ENCODE data around the gene ABCD4. TPM values are rescaled to one million over a fixed set of nuclear protein-coding genes. Genes with fewer than 3 reads are reported as not detected.

ABCD4 gene
- total and polyA plus RNA-seq, 3 experiments from 2014 or later = 25.0 to 40.5 (median 38.2) TPM

DNA sequence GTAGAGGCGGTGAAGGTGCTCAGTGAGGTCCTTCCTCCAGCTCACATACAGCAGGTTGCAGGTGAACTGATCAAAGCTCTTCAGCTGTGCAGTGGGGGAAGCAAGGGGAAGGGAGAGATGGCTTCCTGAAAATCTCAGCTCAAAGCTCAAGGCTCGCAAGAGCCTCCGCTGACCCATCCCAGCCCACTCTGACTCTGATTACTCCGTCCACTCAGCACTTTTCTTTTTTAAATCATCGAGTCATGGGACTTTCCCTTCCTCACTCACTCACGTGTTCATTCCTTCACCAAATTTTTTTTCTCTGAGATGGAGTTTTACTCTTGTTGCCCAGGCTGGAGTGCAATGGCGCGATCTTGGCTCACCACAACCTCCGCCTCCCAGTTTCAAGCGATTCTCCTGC lies 4.7 kb downstream of the ABCD4 start:
- no peaks in the 10 kb centered on the region for H3K9me3 Mint-ChIP-seq
- H3K4me1 ChIP-seq (ENCODE audit: insufficient read depth, low read length) = peaks cover 5% of the 10 kb centered on the region
- no peaks in the 10 kb centered on the region for H3K9me3 ChIP-seq (ENCODE audit: low read length)
- peaks cover 9% of the 10 kb centered on the region for H3K36me3 ChIP-seq (ENCODE audit: insufficient read depth, low read length)
- H3K27me3 ChIP-seq (ENCODE audit: insufficient read depth, low read length, poor library complexity, severe bottlenecking) = no peaks in the 10 kb centered on the region
- POLR2A ChIA-PET = no interaction called here
- CTCF ChIA-PET = no interaction called here
- DNase-seq = no peak
- H3K36me3 Mint-ChIP-seq = peaks cover 0 to 74% (median 13%) of the 10 kb centered on the region in 3 donors
- no peak overlapping the region for H3K27ac ChIP-seq (ENCODE audit: low read depth, low read length)
- H3K4me3 ChIP-seq (ENCODE audit: low read length) = no peak overlapping the region
- H3K4me1 Mint-ChIP-seq = peaks cover 28 to 50% (median 28%) of the 10 kb centered on the region in 3 donors
- peak overlapping the region in 1 of 8 donors; percentile 55 for H3K27ac Mint-ChIP-seq
- no peak overlapping the region for H3K4me3 Mint-ChIP-seq
- no peaks in the 10 kb centered on the region for H3K27me3 Mint-ChIP-seq

DNA sequence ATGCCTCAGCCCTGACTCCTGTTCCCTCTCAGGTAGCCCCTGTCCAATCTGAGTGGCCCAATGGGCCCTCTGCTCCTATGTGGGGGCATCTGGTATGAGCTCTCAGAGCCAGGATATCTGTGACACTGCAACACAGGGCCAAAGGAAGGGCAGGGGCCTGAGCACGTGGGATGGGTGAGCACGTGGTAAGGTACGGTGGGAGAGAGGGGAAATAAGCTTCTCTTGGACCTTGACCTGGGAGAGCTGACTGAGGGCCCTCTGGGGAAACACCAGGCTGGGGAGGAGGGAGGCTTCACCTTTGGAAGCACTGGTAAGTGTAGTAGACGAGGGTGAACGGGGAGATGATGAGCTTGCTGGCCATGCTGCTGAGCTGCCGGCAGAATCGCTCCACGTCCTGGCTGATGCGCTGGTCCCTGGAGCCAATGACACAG lies 6.7 kb downstream of the ABCD4 start:
- peaks cover 23% of the 10 kb centered on the region for H3K36me3 ChIP-seq (ENCODE audit: insufficient read depth, low read length)
- CTCF ChIA-PET = interaction anchor here (1.4 kb wide), 1 partner anchor 10 kb away, joined by 5 read pairs; no protein-coding TSS in a partner anchor
- peak overlapping the region in 1 of 8 donors; percentile 72 for H3K27ac Mint-ChIP-seq

DNA sequence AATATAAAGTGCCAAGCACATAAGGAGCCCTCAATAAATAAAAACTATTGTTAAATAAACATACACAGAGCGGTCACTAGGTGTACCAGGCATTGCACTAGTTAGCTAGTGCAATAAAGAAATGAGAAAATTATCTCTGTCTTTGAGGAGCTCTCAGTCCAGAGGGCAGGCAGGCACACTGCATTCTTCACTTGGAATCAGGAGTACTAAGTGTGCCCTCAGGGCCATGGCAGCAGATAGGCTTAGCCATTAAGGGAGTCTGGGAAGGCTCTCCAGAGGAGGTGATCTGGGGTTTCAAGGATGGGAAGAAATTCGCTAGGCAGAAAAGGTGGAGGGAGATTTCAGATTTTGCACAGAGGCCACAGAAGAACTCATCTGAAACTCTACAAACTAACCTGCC lies 9.1 kb downstream of the ABCD4 start:
- Histone ChIP-seq H3K4me1 (ENCODE audit: insufficient read depth, low read length) (no peaks in the 10 kb centered on the region), H3K9me3 (ENCODE audit: low read length) (no peaks in the 10 kb centered on the region), H3K36me3 (ENCODE audit: insufficient read depth, low read length) (peaks cover 27% of the 10 kb centered on the region), H3K27me3 (ENCODE audit: insufficient read depth, low read length, poor library complexity, severe bottlenecking) (no peaks in the 10 kb centered on the region), H3K27ac (ENCODE audit: low read depth, low read length) (no peak overlapping the region), H3K4me3 (ENCODE audit: low read length) (no peak overlapping the region)
- Mint-ChIP-seq H3K27me3 (no peaks in the 10 kb centered on the region), H3K27ac (peak overlapping the region in 1 of 8 donors; percentile 29), H3K4me1 (peaks cover 1 to 14% (median 6%) of the 10 kb centered on the region in 3 donors), H3K36me3 (peaks cover 3 to 93% (median 21%) of the 10 kb centered on the region in 3 donors), H3K9me3 (no peaks in the 10 kb centered on the region), H3K4me3 (peak overlapping the region in 1 of 7 donors; percentile 20)
- ChIA-PET CTCF (interaction anchor here (1.1 to 1.8 kb wide), 3 partner anchors 9 to 36 kb away, joined by 3 to 5 read pairs (median 4); partner anchors contain the start of gene ABCD4), POLR2A (no interaction called here)
- no peak for DNase-seq

More for the DNA sequence above, 6.7 kb downstream of the ABCD4 start:
- Mint-ChIP-seq H3K4me3 (no peak overlapping the region), H3K36me3 (peaks cover 3 to 87% (median 22%) of the 10 kb centered on the region in 3 donors), H3K9me3 (no peaks in the 10 kb centered on the region), H3K4me1 (peaks cover 13 to 34% (median 15%) of the 10 kb centered on the region in 3 donors), H3K27me3 (no peaks in the 10 kb centered on the region)
- no peak overlapping the region for H3K4me3 ChIP-seq (ENCODE audit: low read length)
- no peak overlapping the region for H3K27ac ChIP-seq (ENCODE audit: low read depth, low read length)
- H3K27me3 ChIP-seq (ENCODE audit: insufficient read depth, low read length, poor library complexity, severe bottlenecking) = no peaks in the 10 kb centered on the region
- DNase-seq = no peak
- no peaks in the 10 kb centered on the region for H3K9me3 ChIP-seq (ENCODE audit: low read length)
- POLR2A ChIA-PET = no interaction called here
- no peaks in the 10 kb centered on the region for H3K4me1 ChIP-seq (ENCODE audit: insufficient read depth, low read length)

DNA sequence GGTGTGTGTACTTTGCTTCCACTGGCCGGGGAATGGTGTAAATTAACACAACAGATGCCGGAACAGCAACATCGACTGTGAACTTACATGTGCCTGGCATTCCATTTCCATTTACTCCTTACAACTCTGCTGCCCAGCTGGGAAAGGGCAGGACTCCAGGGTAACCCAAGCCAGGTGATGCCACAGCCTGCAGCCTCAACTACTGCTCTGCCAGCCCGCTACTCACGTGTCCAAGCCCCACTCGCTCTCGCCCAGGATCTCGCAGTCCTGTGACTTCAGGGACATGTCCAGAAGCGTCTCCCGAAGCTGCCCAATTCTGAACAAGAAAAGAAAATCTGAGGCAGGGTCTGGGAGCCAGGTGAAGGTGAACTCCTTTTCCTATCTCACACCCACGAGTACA lies 10.7 kb downstream of the ABCD4 start:
- H3K4me3 Mint-ChIP-seq = no peak overlapping the region
- POLR2A ChIA-PET = no interaction called here

DNA sequence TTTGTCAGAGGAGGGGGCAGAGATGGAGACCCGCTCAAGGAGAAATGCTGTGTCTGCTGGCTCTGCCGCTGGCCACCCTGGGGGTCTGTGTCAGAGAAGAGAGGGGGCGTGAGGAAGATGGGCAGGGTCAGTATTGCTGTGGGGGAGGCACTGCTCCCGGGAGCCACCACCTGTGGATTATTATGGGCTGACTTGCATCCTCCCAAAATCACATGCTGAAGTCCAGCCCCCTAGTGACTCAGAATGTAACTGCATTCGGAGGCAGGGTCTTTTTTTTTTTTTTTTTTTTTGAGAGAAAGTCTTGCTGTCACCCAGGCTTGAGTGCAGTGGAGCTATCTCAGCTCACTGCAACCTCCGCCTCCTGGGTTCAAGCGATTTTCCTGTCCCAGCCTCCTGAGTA lies 12.3 kb downstream of the ABCD4 start:
- Histone ChIP-seq H3K27me3 (ENCODE audit: insufficient read depth, low read length, poor library complexity, severe bottlenecking) (no peaks in the 10 kb centered on the region), H3K4me1 (ENCODE audit: insufficient read depth, low read length) (no peaks in the 10 kb centered on the region), H3K4me3 (ENCODE audit: low read length) (no peak overlapping the region), H3K36me3 (ENCODE audit: insufficient read depth, low read length) (peaks cover 35% of the 10 kb centered on the region), H3K9me3 (ENCODE audit: low read length) (no peaks in the 10 kb centered on the region), H3K27ac (ENCODE audit: low read depth, low read length) (no peak overlapping the region)
- Mint-ChIP-seq H3K27ac (no peak overlapping the region), H3K4me3 (no peak overlapping the region), H3K27me3 (no peaks in the 10 kb centered on the region), H3K9me3 (no peaks in the 10 kb centered on the region), H3K36me3 (peaks cover 3 to 92% (median 27%) of the 10 kb centered on the region in 3 donors), H3K4me1 (peaks cover 0 to 5% (median 2%) of the 10 kb centered on the region in 3 donors)
- no peak for DNase-seq
- CTCF ChIA-PET = no interaction called here
- POLR2A ChIA-PET = no interaction called here

More for the DNA sequence above, 10.7 kb downstream of the ABCD4 start:
- H3K27ac Mint-ChIP-seq = no peak overlapping the region
- peaks cover 3 to 93% (median 20%) of the 10 kb centered on the region in 3 donors for H3K36me3 Mint-ChIP-seq
- no peak for DNase-seq
- Histone ChIP-seq H3K4me1 (ENCODE audit: insufficient read depth, low read length) (no peaks in the 10 kb centered on the region), H3K27me3 (ENCODE audit: insufficient read depth, low read length, poor library complexity, severe bottlenecking) (no peaks in the 10 kb centered on the region), H3K9me3 (ENCODE audit: low read length) (no peaks in the 10 kb centered on the region), H3K36me3 (ENCODE audit: insufficient read depth, low read length) (peaks cover 35% of the 10 kb centered on the region), H3K27ac (ENCODE audit: low read depth, low read length) (no peak overlapping the region), H3K4me3 (ENCODE audit: low read length) (no peak overlapping the region)
- no peaks in the 10 kb centered on the region for H3K27me3 Mint-ChIP-seq
- H3K9me3 Mint-ChIP-seq = no peaks in the 10 kb centered on the region
- H3K4me1 Mint-ChIP-seq = peaks cover 0 to 7% (median 2%) of the 10 kb centered on the region in 3 donors
- CTCF ChIA-PET = interaction anchor here (1.8 kb wide), 1 partner anchor 10 kb away, joined by 5 read pairs; the partner anchor contains the start of gene ABCD4

DNA sequence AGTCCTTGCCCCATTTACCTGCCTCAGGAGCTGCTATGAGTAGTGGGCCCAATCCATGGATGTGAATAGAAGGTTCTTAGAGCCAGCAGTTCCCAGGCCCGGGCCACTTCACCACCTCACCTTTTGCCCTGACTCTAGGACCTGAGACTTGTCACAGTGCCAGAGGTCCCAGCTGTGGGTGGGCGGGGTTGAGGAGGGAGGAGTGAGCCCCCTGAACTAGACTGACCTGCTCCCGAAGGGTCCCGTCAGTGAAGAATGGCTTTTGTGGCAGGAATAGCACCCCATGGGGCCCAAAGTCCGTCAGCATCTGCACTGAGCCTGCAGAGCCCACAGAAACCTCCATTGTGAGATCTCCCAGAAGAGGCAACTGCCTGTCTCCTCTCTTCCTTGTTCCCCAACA lies 12.9 kb downstream of the ABCD4 start:
- Histone ChIP-seq H3K4me1 (ENCODE audit: insufficient read depth, low read length) (no peaks in the 10 kb centered on the region), H3K9me3 (ENCODE audit: low read length) (no peaks in the 10 kb centered on the region), H3K36me3 (ENCODE audit: insufficient read depth, low read length) (peaks cover 30% of the 10 kb centered on the region), H3K27me3 (ENCODE audit: insufficient read depth, low read length, poor library complexity, severe bottlenecking) (no peaks in the 10 kb centered on the region), H3K4me3 (ENCODE audit: low read length) (no peak overlapping the region), H3K27ac (ENCODE audit: low read depth, low read length) (no peak overlapping the region)
- H3K27me3 Mint-ChIP-seq = no peaks in the 10 kb centered on the region
- CTCF ChIA-PET = no interaction called here
- H3K4me3 Mint-ChIP-seq = no peak overlapping the region
- peak overlapping the region in 1 of 8 donors; percentile 59 for H3K27ac Mint-ChIP-seq
- POLR2A ChIA-PET = no interaction called here
- peaks cover 3 to 91% (median 28%) of the 10 kb centered on the region in 3 donors for H3K36me3 Mint-ChIP-seq
- peaks cover 0 to 4% (median 2%) of the 10 kb centered on the region in 3 donors for H3K4me1 Mint-ChIP-seq
- H3K9me3 Mint-ChIP-seq = no peaks in the 10 kb centered on the region
- DNase-seq = no peak

DNA sequence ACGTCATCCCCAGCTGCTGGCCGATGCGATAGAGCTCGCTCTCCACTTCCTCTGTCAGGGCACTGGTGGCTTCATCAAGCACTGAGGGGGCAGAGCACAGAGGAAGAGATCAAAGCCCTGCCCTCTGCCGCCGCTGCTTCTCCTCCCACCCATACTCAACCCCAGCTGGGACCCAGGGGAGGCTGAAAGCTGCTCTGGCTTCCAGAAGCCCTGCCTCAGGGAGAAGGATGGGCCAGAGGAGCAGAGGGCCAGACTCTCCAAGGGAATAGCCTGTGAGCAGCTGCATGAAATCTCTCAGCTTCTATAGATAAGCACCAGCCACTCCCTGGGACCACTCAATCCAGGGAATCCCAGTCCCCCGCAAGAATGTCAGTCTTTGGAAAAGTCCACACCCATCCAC lies 16.0 kb downstream of the ABCD4 start:
- Histone ChIP-seq H3K27ac (ENCODE audit: low read depth, low read length) (no peak overlapping the region), H3K9me3 (ENCODE audit: low read length) (no peaks in the 10 kb centered on the region), H3K27me3 (ENCODE audit: insufficient read depth, low read length, poor library complexity, severe bottlenecking) (no peaks in the 10 kb centered on the region), H3K36me3 (ENCODE audit: insufficient read depth, low read length) (peaks cover 19% of the 10 kb centered on the region), H3K4me3 (ENCODE audit: low read length) (no peak overlapping the region), H3K4me1 (ENCODE audit: insufficient read depth, low read length) (no peaks in the 10 kb centered on the region)
- H3K27me3 Mint-ChIP-seq = no peaks in the 10 kb centered on the region
- CTCF ChIA-PET = no interaction called here
- no peaks in the 10 kb centered on the region for H3K9me3 Mint-ChIP-seq
- no peak for DNase-seq
- H3K4me3 Mint-ChIP-seq = no peak overlapping the region
- peaks cover 14 to 82% (median 28%) of the 10 kb centered on the region in 3 donors for H3K36me3 Mint-ChIP-seq
- H3K4me1 Mint-ChIP-seq = no peaks in the 10 kb centered on the region
- POLR2A ChIA-PET = no interaction called here
- H3K27ac Mint-ChIP-seq = peak overlapping the region in 1 of 8 donors; percentile 18

DNA sequence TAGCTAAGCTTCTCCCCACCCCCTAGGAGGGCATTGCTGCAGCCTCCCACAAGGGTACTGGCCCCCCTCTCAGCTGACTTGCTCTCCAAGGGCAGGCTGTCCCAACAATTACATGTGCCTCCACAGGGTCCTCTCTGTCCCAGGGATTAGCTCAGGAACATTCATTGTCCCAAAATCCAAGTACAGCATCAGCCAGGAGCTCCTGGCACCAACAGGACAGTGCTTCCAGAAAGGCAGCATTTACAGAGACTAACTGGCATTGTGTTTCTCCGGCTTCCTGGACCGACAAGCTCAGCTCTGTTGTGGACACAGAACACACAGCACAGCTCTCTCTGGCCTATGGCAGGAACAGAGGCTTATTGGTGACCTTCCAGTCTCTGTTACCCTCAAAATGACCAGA lies 21.7 kb downstream of the ABCD4 start:
- no peak overlapping the region for H3K27ac Mint-ChIP-seq
- DNase-seq = no peak
- no peak overlapping the region for H3K4me3 Mint-ChIP-seq
- POLR2A ChIA-PET = no interaction called here
- no peaks in the 10 kb centered on the region for H3K4me1 Mint-ChIP-seq
- no peaks in the 10 kb centered on the region for H3K36me3 ChIP-seq (ENCODE audit: insufficient read depth, low read length)
- H3K27me3 Mint-ChIP-seq = no peaks in the 10 kb centered on the region
- peaks cover 4% of the 10 kb centered on the region for H3K9me3 ChIP-seq (ENCODE audit: low read length)
- H3K4me3 ChIP-seq (ENCODE audit: low read length) = no peak overlapping the region
- no peaks in the 10 kb centered on the region for H3K27me3 ChIP-seq (ENCODE audit: insufficient read depth, low read length, poor library complexity, severe bottlenecking)
- H3K36me3 Mint-ChIP-seq = peaks cover 15 to 36% (median 21%) of the 10 kb centered on the region in 3 donors
- no peaks in the 10 kb centered on the region for H3K4me1 ChIP-seq (ENCODE audit: insufficient read depth, low read length)
- CTCF ChIA-PET = interaction anchor here (1.6 kb wide), 1 partner anchor 24 kb away, joined by 4 read pairs; no protein-coding TSS in a partner anchor
- peaks cover 0 to 12% (median 7%) of the 10 kb centered on the region in 5 donors for H3K9me3 Mint-ChIP-seq
- no peak overlapping the region for H3K27ac ChIP-seq (ENCODE audit: low read depth, low read length)

Data from CD8-positive, alpha-beta memory T cell (primary cell).